ENCODE measurements around the gene ESRRA.

ESRRA gene

GRCh38 chr11:64305075-64305690 is at the start of gene ESRRA:
TSS of gene ESRRA (plus strand) at chr11:64305524. CDS start at chr11:64307180, 1,656 bp downstream.
- Mint-ChIP-seq H3K27ac (peak within 1 kb of the TSS; percentile 100), H3K4me3 (peak within 1 kb of the TSS; percentile 99), H3K36me3 (ENCODE audit: low read depth) (peaks cover 50% of the 10 kb centered on the region), H3K4me1 (ENCODE audit: low read depth) (peaks cover 47% of the 10 kb centered on the region), H3K27me3 (peaks cover 20% of the 10 kb centered on the region), H3K9me3 (no peaks in the 10 kb centered on the region)
- intact Hi-C loops (cut with micrococcal nuclease): loop anchor here (1.0 to 5.0 kb wide), 5 partner anchors 12 to 65 kb away; partner anchors contain the start of genes BAD, CCDC88B, GPR137 and TRMT112

- Mint-ChIP-seq H3K36me3 (ENCODE audit: low read depth) (peaks cover 91% of the 10 kb centered on the region), H3K27ac (no peak overlapping the region), H3K4me1 (ENCODE audit: low read depth) (peaks cover 38% of the 10 kb centered on the region), H3K9me3 (no peaks in the 10 kb centered on the region), H3K4me3 (no peak overlapping the region), H3K27me3 (no peaks in the 10 kb centered on the region)
- intact Hi-C loops (cut with micrococcal nuclease): no loop called here
Measured at GRCh38 chr11:64256300-64256699, 49.0 kb upstream of the ESRRA start.

- no peak overlapping the region for H3K27ac Mint-ChIP-seq
- peaks cover 100% of the 10 kb centered on the region for H3K36me3 Mint-ChIP-seq (ENCODE audit: low read depth)
- H3K4me3 Mint-ChIP-seq: no peak overlapping the region
- peaks cover 22% of the 10 kb centered on the region for H3K4me1 Mint-ChIP-seq (ENCODE audit: low read depth)
- H3K9me3 Mint-ChIP-seq: no peaks in the 10 kb centered on the region
- no peaks in the 10 kb centered on the region for H3K27me3 Mint-ChIP-seq
- intact Hi-C loops (cut with micrococcal nuclease): no loop called here
Measured at GRCh38 chr11:64258356-64258755, 47.0 kb upstream of the ESRRA start.

- H3K27ac Mint-ChIP-seq: no peak overlapping the region
- no peaks in the 10 kb centered on the region for H3K27me3 Mint-ChIP-seq
- no peak overlapping the region for H3K4me3 Mint-ChIP-seq
- intact Hi-C loops (cut with micrococcal nuclease): no loop called here
- no peaks in the 10 kb centered on the region for H3K9me3 Mint-ChIP-seq
- peaks cover 15% of the 10 kb centered on the region for H3K4me1 Mint-ChIP-seq (ENCODE audit: low read depth)
- H3K36me3 Mint-ChIP-seq (ENCODE audit: low read depth): peaks cover 100% of the 10 kb centered on the region
Measured at GRCh38 chr11:64258946-64259532, 46.3 kb upstream of the ESRRA start.

GRCh38 chr11:64259533-64260067 is 45.7 kb upstream of the ESRRA start:
- peaks cover 10% of the 10 kb centered on the region for H3K4me1 Mint-ChIP-seq (ENCODE audit: low read depth)
- H3K27ac Mint-ChIP-seq: no peak overlapping the region
- H3K36me3 Mint-ChIP-seq (ENCODE audit: low read depth): peaks cover 100% of the 10 kb centered on the region
- intact Hi-C loops (cut with micrococcal nuclease): no loop called here
- H3K27me3 Mint-ChIP-seq: no peaks in the 10 kb centered on the region
- H3K9me3 Mint-ChIP-seq: no peaks in the 10 kb centered on the region
- H3K4me3 Mint-ChIP-seq: no peak overlapping the region

- peaks cover 100% of the 10 kb centered on the region for H3K36me3 Mint-ChIP-seq (ENCODE audit: low read depth)
- H3K27me3 Mint-ChIP-seq: no peaks in the 10 kb centered on the region
- H3K9me3 Mint-ChIP-seq: no peaks in the 10 kb centered on the region
- peaks cover 11% of the 10 kb centered on the region for H3K4me1 Mint-ChIP-seq (ENCODE audit: low read depth)
- no peak overlapping the region for H3K4me3 Mint-ChIP-seq
- intact Hi-C loops (cut with micrococcal nuclease): no loop called here
- H3K27ac Mint-ChIP-seq: no peak overlapping the region
Measured at GRCh38 chr11:64260147-64260708, 45.1 kb upstream of the ESRRA start.

- H3K4me1 Mint-ChIP-seq (ENCODE audit: low read depth): peaks cover 25% of the 10 kb centered on the region
- intact Hi-C loops (cut with micrococcal nuclease): no loop called here
- H3K4me3 Mint-ChIP-seq: no peak overlapping the region
- no peak overlapping the region for H3K27ac Mint-ChIP-seq
- no peaks in the 10 kb centered on the region for H3K9me3 Mint-ChIP-seq
- peaks cover 100% of the 10 kb centered on the region for H3K36me3 Mint-ChIP-seq (ENCODE audit: low read depth)
- no peaks in the 10 kb centered on the region for H3K27me3 Mint-ChIP-seq
Measured at GRCh38 chr11:64261556-64262080, 43.7 kb upstream of the ESRRA start.

- intact Hi-C loops (cut with micrococcal nuclease): no loop called here
- no peaks in the 10 kb centered on the region for H3K27me3 Mint-ChIP-seq
- H3K4me3 Mint-ChIP-seq: no peak overlapping the region
- no peak overlapping the region for H3K27ac Mint-ChIP-seq
- peaks cover 34% of the 10 kb centered on the region for H3K4me1 Mint-ChIP-seq (ENCODE audit: low read depth)
- H3K36me3 Mint-ChIP-seq (ENCODE audit: low read depth): peaks cover 100% of the 10 kb centered on the region
- H3K9me3 Mint-ChIP-seq: no peaks in the 10 kb centered on the region
Measured at GRCh38 chr11:64262271-64263002, 42.9 kb upstream of the ESRRA start.

GRCh38 chr11:64263021-64263946 is 42.0 kb upstream of the ESRRA start:
- H3K27me3 Mint-ChIP-seq: no peaks in the 10 kb centered on the region
- peaks cover 100% of the 10 kb centered on the region for H3K36me3 Mint-ChIP-seq (ENCODE audit: low read depth)
- no peak overlapping the region for H3K27ac Mint-ChIP-seq
- intact Hi-C loops (cut with micrococcal nuclease): no loop called here
- H3K4me1 Mint-ChIP-seq (ENCODE audit: low read depth): peaks cover 42% of the 10 kb centered on the region
- H3K4me3 Mint-ChIP-seq: no peak overlapping the region
- no peaks in the 10 kb centered on the region for H3K9me3 Mint-ChIP-seq

GRCh38 chr11:64263947-64264317 is 41.4 kb upstream of the ESRRA start:
- intact Hi-C loops (cut with micrococcal nuclease): no loop called here
- Mint-ChIP-seq H3K9me3 (no peaks in the 10 kb centered on the region), H3K36me3 (ENCODE audit: low read depth) (peaks cover 100% of the 10 kb centered on the region), H3K27me3 (no peaks in the 10 kb centered on the region), H3K4me1 (ENCODE audit: low read depth) (peaks cover 49% of the 10 kb centered on the region), H3K4me3 (no peak overlapping the region), H3K27ac (no peak overlapping the region)

- H3K4me3 Mint-ChIP-seq: no peak overlapping the region
- no peaks in the 10 kb centered on the region for H3K9me3 Mint-ChIP-seq
- H3K36me3 Mint-ChIP-seq (ENCODE audit: low read depth): peaks cover 98% of the 10 kb centered on the region
- peaks cover 48% of the 10 kb centered on the region for H3K4me1 Mint-ChIP-seq (ENCODE audit: low read depth)
- no peaks in the 10 kb centered on the region for H3K27me3 Mint-ChIP-seq
- H3K27ac Mint-ChIP-seq: no peak overlapping the region
- intact Hi-C loops (cut with micrococcal nuclease): no loop called here
Measured at GRCh38 chr11:64264371-64264852, 40.9 kb upstream of the ESRRA start.

- Mint-ChIP-seq H3K27ac (no peak overlapping the region), H3K4me1 (ENCODE audit: low read depth) (peaks cover 42% of the 10 kb centered on the region), H3K36me3 (ENCODE audit: low read depth) (peaks cover 94% of the 10 kb centered on the region), H3K4me3 (no peak overlapping the region), H3K27me3 (no peaks in the 10 kb centered on the region), H3K9me3 (no peaks in the 10 kb centered on the region)
- intact Hi-C loops (cut with micrococcal nuclease): no loop called here
Measured at GRCh38 chr11:64265176-64266160, 39.9 kb upstream of the ESRRA start.
